ENCODE data around the gene TULP1.

DNA sequence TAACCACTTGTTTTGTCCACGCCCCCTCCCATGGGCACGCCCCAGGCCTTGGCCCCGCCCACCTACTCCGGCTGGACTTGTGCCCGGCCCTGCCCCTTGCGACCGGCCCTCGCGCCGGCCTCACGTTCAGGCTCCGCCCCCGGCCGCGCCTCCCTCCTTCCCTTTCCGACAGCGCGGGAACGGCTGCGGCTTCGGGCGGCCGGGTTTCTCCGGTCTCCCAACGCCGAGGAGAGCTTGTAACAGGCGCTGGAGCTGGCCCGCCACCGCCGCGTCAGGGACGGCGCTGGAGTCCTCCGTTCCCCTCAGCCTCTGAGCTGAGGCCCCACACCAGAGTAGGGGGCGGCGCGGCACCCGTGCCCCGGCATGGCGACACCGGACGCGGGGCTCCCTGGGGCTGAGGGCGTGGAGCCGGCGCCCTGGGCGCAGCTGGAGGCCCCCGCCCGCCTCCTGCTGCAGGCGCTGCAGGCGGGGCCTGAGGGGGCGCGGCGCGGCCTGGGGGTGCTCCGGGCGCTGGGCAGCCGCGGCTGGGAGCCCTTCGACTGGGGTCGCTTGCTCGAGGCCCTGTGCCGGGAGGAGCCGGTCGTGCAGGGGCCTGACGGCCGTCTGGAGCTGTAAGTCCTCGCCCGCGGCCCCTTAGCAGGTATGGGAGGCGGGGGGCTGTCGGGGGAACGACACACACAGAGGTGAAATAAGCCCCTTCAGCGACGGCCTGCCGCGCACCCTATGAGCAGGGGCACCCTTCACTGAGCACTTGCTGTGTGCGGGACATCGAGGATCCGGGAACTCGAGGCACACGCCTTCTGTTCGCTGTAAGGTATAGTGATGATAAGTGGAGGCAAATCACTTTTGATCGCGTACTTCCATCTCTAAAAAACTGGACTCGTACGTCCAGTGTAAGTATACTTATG, 60.3 kb downstream of the TULP1 start, which contains the start of gene FANCE:
- TF ChIP-seq, protein P1, sequence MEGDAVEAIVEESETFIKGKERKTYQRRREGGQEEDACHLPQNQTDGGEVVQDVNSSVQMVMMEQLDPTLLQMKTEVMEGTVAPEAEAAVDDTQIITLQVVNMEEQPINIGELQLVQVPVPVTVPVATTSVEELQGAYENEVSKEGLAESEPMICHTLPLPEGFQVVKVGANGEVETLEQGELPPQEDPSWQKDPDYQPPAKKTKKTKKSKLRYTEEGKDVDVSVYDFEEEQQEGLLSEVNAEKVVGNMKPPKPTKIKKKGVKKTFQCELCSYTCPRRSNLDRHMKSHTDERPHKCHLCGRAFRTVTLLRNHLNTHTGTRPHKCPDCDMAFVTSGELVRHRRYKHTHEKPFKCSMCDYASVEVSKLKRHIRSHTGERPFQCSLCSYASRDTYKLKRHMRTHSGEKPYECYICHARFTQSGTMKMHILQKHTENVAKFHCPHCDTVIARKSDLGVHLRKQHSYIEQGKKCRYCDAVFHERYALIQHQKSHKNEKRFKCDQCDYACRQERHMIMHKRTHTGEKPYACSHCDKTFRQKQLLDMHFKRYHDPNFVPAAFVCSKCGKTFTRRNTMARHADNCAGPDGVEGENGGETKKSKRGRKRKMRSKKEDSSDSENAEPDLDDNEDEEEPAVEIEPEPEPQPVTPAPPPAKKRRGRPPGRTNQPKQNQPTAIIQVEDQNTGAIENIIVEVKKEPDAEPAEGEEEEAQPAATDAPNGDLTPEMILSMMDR (IDR thresholded peaks at IDR 0.05): peak in 1 of 4 experiments; percentile 23
- TF ChIP-seq POLR2AphosphoS5 (IDR thresholded peaks at IDR 0.05): peak; percentile 93
